ENCODE measurements around the gene OR4M1. TPM values are rescaled to one million over a fixed set of nuclear protein-coding genes. Genes with fewer than 3 reads are reported as not detected.
"Not testable (repeated sequence)": the region's sequence is repeated elsewhere in the genome, so short reads cannot be mapped to it uniquely, and the experiment has no call there.

The OR4M1 gene
- total RNA-seq, 1 donor from 2014 or later = not detected

DNA sequence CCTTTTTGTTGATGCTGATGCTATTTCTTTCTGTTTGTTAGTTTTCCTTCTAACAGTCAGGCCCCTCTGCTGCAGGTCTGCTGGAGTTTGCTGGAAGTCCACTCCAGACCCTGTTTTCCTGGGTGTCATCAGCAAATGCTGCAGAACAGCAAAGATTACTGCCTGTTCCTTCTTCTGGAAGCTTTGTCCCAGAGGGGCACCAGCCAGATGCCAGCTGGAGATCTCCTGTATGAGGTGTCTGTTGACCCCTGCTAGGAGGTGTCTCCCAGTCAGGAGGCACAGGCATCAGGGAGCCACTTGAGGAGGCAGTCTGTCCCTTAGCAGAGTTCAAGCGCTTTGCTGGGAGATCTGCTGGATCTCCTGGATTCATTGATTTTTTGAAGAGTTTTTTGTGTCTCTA lies 46.6 kb downstream of the OR4M1 start:
- not testable (repeated sequence) for ATAC-seq; DNase-seq (ENCODE audit: low spot score)

DNA sequence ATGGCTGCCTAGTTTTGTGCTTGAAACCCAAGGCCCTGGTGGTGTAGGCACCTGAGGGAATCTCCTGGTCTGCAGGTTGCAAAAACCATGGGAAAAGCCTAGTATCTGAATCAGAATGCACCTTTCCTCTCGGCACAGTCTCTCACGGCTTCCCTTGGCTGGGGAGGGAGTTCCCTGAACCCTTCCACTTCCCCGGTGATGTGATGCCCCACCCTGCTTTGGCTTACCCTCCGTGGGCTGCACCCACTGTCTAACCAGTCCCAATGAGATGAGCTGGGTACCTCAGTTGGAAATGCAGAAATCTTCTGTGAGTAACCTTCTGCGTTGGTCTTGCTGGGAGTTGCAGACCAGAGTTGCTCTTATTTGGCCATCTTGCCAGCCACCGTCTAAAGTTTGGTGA lies 47.7 kb downstream of the OR4M1 start:
- ATAC-seq; DNase-seq (ENCODE audit: low spot score): not testable (repeated sequence)

DNA sequence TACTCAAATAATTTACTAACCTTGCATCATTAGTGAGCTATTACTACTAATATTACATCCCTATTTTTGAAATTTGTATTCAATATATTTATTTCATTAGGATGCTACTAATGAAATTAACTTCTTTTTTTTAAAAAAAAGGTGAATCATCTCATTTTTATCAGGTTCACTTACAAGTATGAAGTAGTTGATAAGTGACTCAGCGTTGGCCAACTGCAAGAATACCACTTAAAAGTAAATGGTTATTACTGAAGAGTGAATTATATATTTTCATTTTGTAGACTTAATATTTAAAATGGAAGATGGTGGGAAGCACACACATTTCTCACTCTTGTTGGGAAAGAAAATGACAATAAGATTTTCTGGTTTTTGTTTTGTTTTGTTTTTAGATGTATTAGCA lies 49.9 kb downstream of the OR4M1 start:
- ATAC-seq = no peak

DNA sequence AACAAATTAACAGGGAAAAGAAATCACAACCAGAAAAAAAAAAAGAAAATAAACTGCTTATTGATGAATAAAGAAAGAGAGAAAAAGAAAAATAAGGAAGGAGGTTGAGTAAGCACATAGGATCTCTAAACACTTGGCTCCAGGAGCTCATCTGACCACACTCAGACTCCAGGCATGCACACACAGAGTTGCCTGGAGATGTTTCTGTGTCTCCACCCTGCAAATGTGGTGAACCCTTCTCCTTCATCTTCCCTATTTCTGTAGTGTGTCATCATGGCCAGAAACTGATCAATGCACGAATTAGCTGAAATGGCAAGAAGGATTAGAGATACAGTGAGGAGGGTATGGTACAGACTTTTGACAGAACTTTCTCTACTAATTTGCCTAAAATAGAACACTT lies 50.5 kb downstream of the OR4M1 start:
- DNase-seq (ENCODE audit: low spot score) (no peak), ATAC-seq (no peak)

More for the DNA sequence above, 49.9 kb downstream of the OR4M1 start:
- DNase-seq (ENCODE audit: low spot score) = no peak

DNA sequence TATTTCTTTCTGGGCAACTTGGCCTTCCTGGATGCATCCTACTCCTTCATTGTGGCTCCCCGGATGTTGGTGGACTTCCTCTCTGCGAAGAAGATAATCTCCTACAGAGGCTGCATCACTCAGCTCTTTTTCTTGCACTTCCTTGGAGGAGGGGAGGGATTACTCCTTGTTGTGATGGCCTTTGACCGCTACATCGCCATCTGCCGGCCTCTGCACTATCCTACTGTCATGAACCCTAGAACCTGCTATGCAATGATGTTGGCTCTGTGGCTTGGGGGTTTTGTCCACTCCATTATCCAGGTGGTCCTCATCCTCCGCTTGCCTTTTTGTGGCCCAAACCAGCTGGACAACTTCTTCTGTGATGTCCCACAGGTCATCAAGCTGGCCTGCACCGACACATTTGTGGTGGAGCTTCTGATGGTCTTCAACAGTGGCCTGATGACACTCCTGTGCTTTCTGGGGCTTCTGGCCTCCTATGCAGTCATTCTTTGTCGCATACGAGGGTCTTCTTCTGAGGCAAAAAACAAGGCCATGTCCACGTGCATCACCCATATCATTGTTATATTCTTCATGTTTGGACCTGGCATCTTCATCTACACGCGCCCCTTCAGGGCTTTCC lies 54.4 kb downstream of the OR4M1 start:
- not testable (repeated sequence) for DNase-seq (ENCODE audit: low spot score); ATAC-seq

DNA sequence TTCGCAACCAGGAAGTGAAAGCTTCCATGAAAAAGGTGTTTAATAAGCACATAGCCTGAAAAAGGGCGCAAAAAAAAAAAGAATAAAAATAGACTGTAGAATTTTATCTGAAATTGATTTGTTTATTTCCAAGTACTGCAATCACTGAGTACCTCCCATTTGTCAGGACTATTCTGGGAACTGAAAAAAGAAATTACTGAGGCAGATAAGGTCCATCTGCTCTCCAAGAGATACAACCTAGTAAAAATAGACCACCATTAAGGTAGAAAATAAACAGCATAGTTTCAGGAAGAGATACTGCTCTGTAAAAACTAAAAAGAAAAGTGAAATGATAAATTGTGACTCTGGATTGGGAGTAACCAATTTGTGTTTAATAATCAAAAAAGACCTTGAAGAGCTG lies 55.0 kb downstream of the OR4M1 start:
- ATAC-seq = no peak
- DNase-seq (ENCODE audit: low spot score) = no peak

Other genes starting within 250 kb of the OR4M1 start
- not detected for gene OR11H2, start 59.6 kb upstream of the OR4M1 start, total RNA-seq
- not detected for gene OR4Q3, start 29.9 kb upstream of the OR4M1 start, total RNA-seq
- not detected for gene OR4N2, start 30.3 kb downstream of the OR4M1 start, total RNA-seq
- gene OR4K2, start 101.6 kb downstream of the OR4M1 start, total RNA-seq = not detected
- not detected for gene OR4K5, start 147.1 kb downstream of the OR4M1 start, total RNA-seq
- gene OR4K1, start 157.4 kb downstream of the OR4M1 start, total RNA-seq = not detected
- not detected for gene OR4K15, start 202.1 kb downstream of the OR4M1 start, total RNA-seq
- not detected for gene OR4Q2, start 228.7 kb downstream of the OR4M1 start, total RNA-seq
- gene OR4K14, start 245.8 kb downstream of the OR4M1 start, total RNA-seq = not detected